ENCODE results near the gene LAMP5. TPM values are rescaled to one million over a fixed set of nuclear protein-coding genes. Genes with fewer than 3 reads are reported as not detected.

Gene LAMP5
- total RNA-seq, 1 experiment from 2014 or later: not detected

GRCh38 chr20:9498322-9498721 lies 16.1 kb upstream of the LAMP5 start:
- ChIA-PET POLR2A (ENCODE audit: unreplicated experiment) (no interaction called here), CTCF (no interaction called here)
- Histone ChIP-seq H3K9me3 (ENCODE audit: low read length) (no peaks in the 10 kb centered on the region), H3K27me3 (ENCODE audit: low read length) (no peaks in the 10 kb centered on the region), H4K20me1 (ENCODE audit: low read length) (no peaks in the 10 kb centered on the region), H3K4me3 (ENCODE audit: low read length) (no peak overlapping the region), H3K9me2 (replicated peaks; ENCODE audit: low read length) (no peaks in the 10 kb centered on the region), H3K4me2 (ENCODE audit: low read length) (no peak overlapping the region), H3K36me3 (ENCODE audit: low read depth, low read length) (no peaks in the 10 kb centered on the region), H3K9ac (ENCODE audit: low read length) (no peak overlapping the region), H2AFZ (ENCODE audit: low read length) (no peak overlapping the region), H3F3A (ENCODE audit: low read length, unreplicated experiment) (no peaks in the 10 kb centered on the region), H3K27ac (ENCODE audit: low read length) (no peak overlapping the region), H3K79me2 (ENCODE audit: low read length) (no peaks in the 10 kb centered on the region), H3K4me1 (ENCODE audit: insufficient read depth, low read length) (no peaks in the 10 kb centered on the region)
- BruUV-seq (replicated peaks): no TSS peak
- ATAC-seq (no peak), DNase-seq (no peak)
- intact Hi-C loops (cut with micrococcal nuclease): no loop called here
- TF ChIP-seq EZH2 (IDR thresholded peaks at IDR 0.05; ENCODE audit: low read length, unreplicated experiment): no peak
- TF ChIP-seq, protein P1, sequence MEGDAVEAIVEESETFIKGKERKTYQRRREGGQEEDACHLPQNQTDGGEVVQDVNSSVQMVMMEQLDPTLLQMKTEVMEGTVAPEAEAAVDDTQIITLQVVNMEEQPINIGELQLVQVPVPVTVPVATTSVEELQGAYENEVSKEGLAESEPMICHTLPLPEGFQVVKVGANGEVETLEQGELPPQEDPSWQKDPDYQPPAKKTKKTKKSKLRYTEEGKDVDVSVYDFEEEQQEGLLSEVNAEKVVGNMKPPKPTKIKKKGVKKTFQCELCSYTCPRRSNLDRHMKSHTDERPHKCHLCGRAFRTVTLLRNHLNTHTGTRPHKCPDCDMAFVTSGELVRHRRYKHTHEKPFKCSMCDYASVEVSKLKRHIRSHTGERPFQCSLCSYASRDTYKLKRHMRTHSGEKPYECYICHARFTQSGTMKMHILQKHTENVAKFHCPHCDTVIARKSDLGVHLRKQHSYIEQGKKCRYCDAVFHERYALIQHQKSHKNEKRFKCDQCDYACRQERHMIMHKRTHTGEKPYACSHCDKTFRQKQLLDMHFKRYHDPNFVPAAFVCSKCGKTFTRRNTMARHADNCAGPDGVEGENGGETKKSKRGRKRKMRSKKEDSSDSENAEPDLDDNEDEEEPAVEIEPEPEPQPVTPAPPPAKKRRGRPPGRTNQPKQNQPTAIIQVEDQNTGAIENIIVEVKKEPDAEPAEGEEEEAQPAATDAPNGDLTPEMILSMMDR (conservative IDR thresholded peaks at IDR 0.05; ENCODE audit: low read depth, low read length): no peak
- no peak for TF ChIP-seq EZH2phosphoT487 (IDR thresholded peaks at IDR 0.05; ENCODE audit: borderline replicate concordance, low read length)

DNA sequence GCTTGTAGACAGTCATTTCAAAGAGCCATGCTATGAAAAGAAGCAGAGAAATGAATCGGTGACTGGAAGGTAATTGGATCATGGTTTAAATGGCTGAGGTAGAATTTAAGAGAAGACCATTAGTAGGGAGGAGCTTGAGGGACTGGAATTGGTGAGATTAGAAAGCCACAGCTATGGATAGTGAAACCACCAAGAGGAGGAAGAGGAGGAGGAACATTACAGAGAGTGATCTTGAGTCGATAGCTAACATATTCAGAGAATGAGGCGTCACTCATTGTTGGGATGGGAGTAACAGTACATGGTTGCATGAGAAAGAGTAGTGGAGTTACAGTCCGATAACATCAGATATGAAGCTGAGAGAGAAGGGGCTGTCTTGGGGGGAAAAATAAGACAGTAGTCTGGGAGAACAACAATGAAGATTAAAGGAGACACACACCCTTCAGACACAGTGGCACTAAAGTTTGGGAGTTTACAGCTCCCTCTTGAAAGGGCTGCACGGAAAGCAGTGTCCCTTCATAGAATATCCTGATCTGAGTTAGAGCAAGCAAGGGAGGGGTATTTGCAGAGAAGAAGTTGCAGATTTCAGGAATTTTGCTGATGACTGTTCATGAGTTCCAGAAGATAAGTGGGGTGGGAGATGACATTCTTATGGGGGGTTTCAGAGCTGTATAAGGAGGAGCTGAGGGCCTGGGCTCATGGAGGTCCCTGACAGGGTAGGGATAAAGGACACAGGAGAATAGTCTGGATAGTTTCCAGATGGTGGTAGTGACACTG lies 15.1 kb upstream of the LAMP5 start:
- no peaks in the 10 kb centered on the region for H3K4me1 ChIP-seq (ENCODE audit: insufficient read depth, low read length)
- no peak overlapping the region for H3K9ac ChIP-seq (ENCODE audit: low read length)
- ATAC-seq (no peak), DNase-seq (no peak)
- ChIA-PET POLR2A (ENCODE audit: unreplicated experiment) (no interaction called here), CTCF (no interaction called here)
- H3K27me3 ChIP-seq (ENCODE audit: low read length): no peaks in the 10 kb centered on the region
- H2AFZ ChIP-seq (ENCODE audit: low read length): no peak overlapping the region
- no peak for TF ChIP-seq EZH2phosphoT487 (IDR thresholded peaks at IDR 0.05; ENCODE audit: borderline replicate concordance, low read length)
- no peak for TF ChIP-seq EZH2 (IDR thresholded peaks at IDR 0.05; ENCODE audit: low read length, unreplicated experiment)
- TF ChIP-seq, protein P1 (conservative IDR thresholded peaks at IDR 0.05; ENCODE audit: low read depth, low read length): no peak
- no peaks in the 10 kb centered on the region for H4K20me1 ChIP-seq (ENCODE audit: low read length)
- H3K9me2 ChIP-seq (replicated peaks; ENCODE audit: low read length): no peaks in the 10 kb centered on the region
- H3K27ac ChIP-seq (ENCODE audit: low read length): no peak overlapping the region
- H3K79me2 ChIP-seq (ENCODE audit: low read length): no peaks in the 10 kb centered on the region
- H3K4me2 ChIP-seq (ENCODE audit: low read length): no peak overlapping the region
- H3K36me3 ChIP-seq (ENCODE audit: low read depth, low read length): no peaks in the 10 kb centered on the region
- no TSS peak for BruUV-seq (replicated peaks)
- intact Hi-C loops (cut with micrococcal nuclease): no loop called here
- no peak overlapping the region for H3K4me3 ChIP-seq (ENCODE audit: low read length)
- no peaks in the 10 kb centered on the region for H3K9me3 ChIP-seq (ENCODE audit: low read length)
- no peaks in the 10 kb centered on the region for H3F3A ChIP-seq (ENCODE audit: low read length, unreplicated experiment)

DNA sequence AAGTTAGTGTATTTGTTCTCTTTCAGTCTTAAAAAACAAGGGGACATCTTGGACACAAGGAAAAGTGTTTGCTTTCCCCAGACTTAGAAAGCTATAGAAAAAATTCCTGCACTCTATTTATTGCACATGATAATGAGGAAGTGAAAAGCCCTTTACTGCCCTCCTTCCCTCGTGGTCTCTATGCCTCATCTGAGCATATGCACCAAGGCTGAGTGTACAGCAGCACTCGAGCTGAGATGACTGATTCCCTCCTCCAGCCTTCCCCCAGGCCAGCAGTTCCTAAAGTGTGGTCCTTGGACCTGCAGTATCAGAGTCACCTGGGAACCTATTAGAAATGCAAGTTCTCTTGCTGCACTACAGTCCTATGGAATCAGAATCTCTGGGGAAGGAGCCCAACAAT lies 14.3 kb upstream of the LAMP5 start:
- no peak overlapping the region for H3K4me2 ChIP-seq (ENCODE audit: low read length)
- no peak overlapping the region for H3K27ac ChIP-seq (ENCODE audit: low read length)
- TF ChIP-seq EZH2phosphoT487 (IDR thresholded peaks at IDR 0.05; ENCODE audit: borderline replicate concordance, low read length): no peak
- TF ChIP-seq EZH2 (IDR thresholded peaks at IDR 0.05; ENCODE audit: low read length, unreplicated experiment): no peak
- TF ChIP-seq, protein P1 (conservative IDR thresholded peaks at IDR 0.05; ENCODE audit: low read depth, low read length): no peak
- H3K4me3 ChIP-seq (ENCODE audit: low read length): no peak overlapping the region
- H2AFZ ChIP-seq (ENCODE audit: low read length): no peak overlapping the region
- H3K9ac ChIP-seq (ENCODE audit: low read length): no peak overlapping the region
- no peaks in the 10 kb centered on the region for H3K36me3 ChIP-seq (ENCODE audit: low read depth, low read length)
- DNase-seq: no peak
- no peaks in the 10 kb centered on the region for H3K27me3 ChIP-seq (ENCODE audit: low read length)
- ATAC-seq: no peak
- no peaks in the 10 kb centered on the region for H4K20me1 ChIP-seq (ENCODE audit: low read length)
- H3F3A ChIP-seq (ENCODE audit: low read length, unreplicated experiment): no peaks in the 10 kb centered on the region
- no peaks in the 10 kb centered on the region for H3K9me3 ChIP-seq (ENCODE audit: low read length)
- no TSS peak for BruUV-seq (replicated peaks)
- no peaks in the 10 kb centered on the region for H3K4me1 ChIP-seq (ENCODE audit: insufficient read depth, low read length)
- no peaks in the 10 kb centered on the region for H3K79me2 ChIP-seq (ENCODE audit: low read length)
- no peaks in the 10 kb centered on the region for H3K9me2 ChIP-seq (replicated peaks; ENCODE audit: low read length)
- CTCF ChIA-PET: no interaction called here
- intact Hi-C loops (cut with micrococcal nuclease): no loop called here
- POLR2A ChIA-PET (ENCODE audit: unreplicated experiment): no interaction called here

Data from PC-3 (cell line).